WTC11 (cell line): ENCODE data around the gene SND1.

ENCODE experiments used
- ESRRA ChIP-seq: sonication (generic); formaldehyde crosslinking; IDR thresholded peaks from 2 replicates; pipeline ENCODE4 v1.8.1; 2022; ENCODE audit warnings: mild to moderate bottlenecking, missing genetic modification reagents, borderline replicate concordance
- IRF2 ChIP-seq: sonication (generic); formaldehyde crosslinking; IDR thresholded peaks from 2 replicates; pipeline ENCODE4 v1.8.0; 2022; ENCODE audit warnings: low read depth, missing genetic modification reagents, borderline replicate concordance
- NFYB ChIP-seq: sonication (generic); formaldehyde crosslinking; conservative IDR thresholded peaks from 2 replicates; pipeline ENCODE4 v1.8.0; 2022; ENCODE audit warnings: low read depth, missing genetic modification reagents
- SMAD3 ChIP-seq: sonication (generic); formaldehyde crosslinking; IDR thresholded peaks from 2 replicates; pipeline ENCODE4 v1.8.0; 2022; ENCODE audit warnings: missing genetic modification reagents, mild to moderate bottlenecking, borderline replicate concordance
- ZBTB43 ChIP-seq: sonication (generic); formaldehyde crosslinking; IDR thresholded peaks from 2 replicates; pipeline ENCODE4 v1.8.1; 2023; ENCODE audit warnings: mild to moderate bottlenecking, missing genetic modification reagents
- TF ChIP-seq, protein P1 (sequence below): fragments of 200-600 bp; IDR thresholded peaks from 2 replicates; pipeline ENCODE4 v1.8.0; 2022; ENCODE audit warnings: antibody characterized with exemption
- TF ChIP-seq, protein P2 (sequence below): sonication (generic); formaldehyde crosslinking; IDR thresholded peaks from 2 replicates; pipeline ENCODE4 v1.8.0; 2022; ENCODE audit warnings: mild to moderate bottlenecking, missing genetic modification reagents

GRCh38 chr7:127741764-127742375 is 89.9 kb downstream of the SND1 start:
- TF ChIP-seq, protein P1, sequence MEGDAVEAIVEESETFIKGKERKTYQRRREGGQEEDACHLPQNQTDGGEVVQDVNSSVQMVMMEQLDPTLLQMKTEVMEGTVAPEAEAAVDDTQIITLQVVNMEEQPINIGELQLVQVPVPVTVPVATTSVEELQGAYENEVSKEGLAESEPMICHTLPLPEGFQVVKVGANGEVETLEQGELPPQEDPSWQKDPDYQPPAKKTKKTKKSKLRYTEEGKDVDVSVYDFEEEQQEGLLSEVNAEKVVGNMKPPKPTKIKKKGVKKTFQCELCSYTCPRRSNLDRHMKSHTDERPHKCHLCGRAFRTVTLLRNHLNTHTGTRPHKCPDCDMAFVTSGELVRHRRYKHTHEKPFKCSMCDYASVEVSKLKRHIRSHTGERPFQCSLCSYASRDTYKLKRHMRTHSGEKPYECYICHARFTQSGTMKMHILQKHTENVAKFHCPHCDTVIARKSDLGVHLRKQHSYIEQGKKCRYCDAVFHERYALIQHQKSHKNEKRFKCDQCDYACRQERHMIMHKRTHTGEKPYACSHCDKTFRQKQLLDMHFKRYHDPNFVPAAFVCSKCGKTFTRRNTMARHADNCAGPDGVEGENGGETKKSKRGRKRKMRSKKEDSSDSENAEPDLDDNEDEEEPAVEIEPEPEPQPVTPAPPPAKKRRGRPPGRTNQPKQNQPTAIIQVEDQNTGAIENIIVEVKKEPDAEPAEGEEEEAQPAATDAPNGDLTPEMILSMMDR, result no peak
- TF ChIP-seq, protein P2, sequence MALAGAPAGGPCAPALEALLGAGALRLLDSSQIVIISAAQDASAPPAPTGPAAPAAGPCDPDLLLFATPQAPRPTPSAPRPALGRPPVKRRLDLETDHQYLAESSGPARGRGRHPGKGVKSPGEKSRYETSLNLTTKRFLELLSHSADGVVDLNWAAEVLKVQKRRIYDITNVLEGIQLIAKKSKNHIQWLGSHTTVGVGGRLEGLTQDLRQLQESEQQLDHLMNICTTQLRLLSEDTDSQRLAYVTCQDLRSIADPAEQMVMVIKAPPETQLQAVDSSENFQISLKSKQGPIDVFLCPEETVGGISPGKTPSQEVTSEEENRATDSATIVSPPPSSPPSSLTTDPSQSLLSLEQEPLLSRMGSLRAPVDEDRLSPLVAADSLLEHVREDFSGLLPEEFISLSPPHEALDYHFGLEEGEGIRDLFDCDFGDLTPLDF, result no peak
- TF ChIP-seq NFYB (CRISPR knock-in tag), result no peak
- TF ChIP-seq ZBTB43 (CRISPR knock-in tag), result no peak
- no peak for TF ChIP-seq SMAD3 (CRISPR knock-in tag)
- no peak for TF ChIP-seq IRF2 (CRISPR knock-in tag)
- TF ChIP-seq ESRRA, result no peak
